ENCODE data around the gene ZNF236. TPM values are rescaled to one million over a fixed set of nuclear protein-coding genes. Genes with fewer than 3 reads are reported as not detected.
"Not testable (repeated sequence)": the region's sequence is repeated elsewhere in the genome, so short reads cannot be mapped to it uniquely, and the experiment has no call there.

The ZNF236 gene
- 4.4 and 43.2 TPM in 2 replicates for total RNA-seq (2014; rRNA removed; shearing (Covaris generic); ENCODE audit: low replicate concordance)

- DNase-seq, result peak; percentile 75
- peak within 1 kb of the TSS; percentile 89 for H3K4me3 ChIP-seq
- peaks cover 8% of the 10 kb centered on the region for H3K36me3 ChIP-seq
- H3K27me3 ChIP-seq, result no peaks in the 10 kb centered on the region
- H3K9me3 ChIP-seq, result no peaks in the 10 kb centered on the region
Observed at GRCh38 chr18:76822506-76823160, at the start of gene ZNF236. TSS of gene ZNF236 (plus strand) at chr18:76822557. CDS start at chr18:76822608, 51 bp downstream.

- Histone ChIP-seq H3K4me3 (no peak overlapping the region), H3K9me3 (peaks cover 3% of the 10 kb centered on the region; the same call in 1 of the 2 replicates), H3K27me3 (no peaks in the 10 kb centered on the region), H3K36me3 (no peaks in the 10 kb centered on the region)
- DNase-seq, result no peak
Observed at GRCh38 chr18:76772665-76773064, 49.7 kb upstream of the ZNF236 start.

- not testable (repeated sequence) for DNase-seq, H3K27me3 ChIP-seq
Observed at GRCh38 chr18:76777036-76777435, 45.3 kb upstream of the ZNF236 start.

GRCh38 chr18:76783786-76784484 lies 38.4 kb upstream of the ZNF236 start:
- DNase-seq, result no peak
- no peak overlapping the region for H3K4me3 ChIP-seq
- H3K9me3 ChIP-seq, result no peaks in the 10 kb centered on the region
- no peaks in the 10 kb centered on the region for H3K36me3 ChIP-seq
- H3K27me3 ChIP-seq, result no peaks in the 10 kb centered on the region

More at GRCh38 chr18:76777036-76777435, 45.3 kb upstream of the ZNF236 start:
- H3K9me3 ChIP-seq, H3K4me3 ChIP-seq, H3K36me3 ChIP-seq: not testable (repeated sequence)

- DNase-seq, result no peak
- Histone ChIP-seq H3K4me3 (no peak overlapping the region), H3K36me3 (no peaks in the 10 kb centered on the region), H3K27me3 (no peaks in the 10 kb centered on the region), H3K9me3 (no peaks in the 10 kb centered on the region)
Observed at GRCh38 chr18:76785872-76786271, 36.5 kb upstream of the ZNF236 start.

- Histone ChIP-seq H3K36me3 (no peaks in the 10 kb centered on the region), H3K27me3 (no peaks in the 10 kb centered on the region), H3K9me3 (peaks cover 4% of the 10 kb centered on the region), H3K4me3 (no peak overlapping the region)
- DNase-seq, result no peak
Observed at GRCh38 chr18:76788571-76789317, 33.6 kb upstream of the ZNF236 start.

- H3K36me3 ChIP-seq, result no peaks in the 10 kb centered on the region
- no peaks in the 10 kb centered on the region for H3K27me3 ChIP-seq
- peaks cover 4% of the 10 kb centered on the region for H3K9me3 ChIP-seq
- no peak overlapping the region for H3K4me3 ChIP-seq
- DNase-seq, result peak; percentile 22
Observed at GRCh38 chr18:76791106-76791505, 31.3 kb upstream of the ZNF236 start.

GRCh38 chr18:76791642-76792041 lies 30.7 kb upstream of the ZNF236 start:
- no peak overlapping the region for H3K4me3 ChIP-seq
- H3K9me3 ChIP-seq, result peaks cover 4% of the 10 kb centered on the region
- no peaks in the 10 kb centered on the region for H3K27me3 ChIP-seq
- DNase-seq, result no peak
- no peaks in the 10 kb centered on the region for H3K36me3 ChIP-seq

- no peaks in the 10 kb centered on the region for H3K36me3 ChIP-seq
- H3K27me3 ChIP-seq, result no peaks in the 10 kb centered on the region
- H3K9me3 ChIP-seq, result peaks cover 4% of the 10 kb centered on the region
- DNase-seq, result no peak
- no peak overlapping the region for H3K4me3 ChIP-seq
Observed at GRCh38 chr18:76794326-76794725, 28.0 kb upstream of the ZNF236 start.

GRCh38 chr18:76801567-76802505 lies 20.5 kb upstream of the ZNF236 start:
- no peaks in the 10 kb centered on the region for H3K36me3 ChIP-seq
- H3K4me3 ChIP-seq, result peak overlapping the region; percentile 28
- no peaks in the 10 kb centered on the region for H3K27me3 ChIP-seq
- peak; percentile 45 for DNase-seq
- no peaks in the 10 kb centered on the region for H3K9me3 ChIP-seq

GRCh38 chr18:76803413-76803812 lies 18.9 kb upstream of the ZNF236 start:
- Histone ChIP-seq H3K36me3 (no peaks in the 10 kb centered on the region), H3K9me3 (no peaks in the 10 kb centered on the region), H3K27me3 (no peaks in the 10 kb centered on the region), H3K4me3 (no peak overlapping the region)
- no peak for DNase-seq

- Histone ChIP-seq H3K27me3 (no peaks in the 10 kb centered on the region), H3K9me3 (no peaks in the 10 kb centered on the region), H3K36me3 (no peaks in the 10 kb centered on the region), H3K4me3 (no peak overlapping the region)
- peak; percentile 52 for DNase-seq
Observed at GRCh38 chr18:76803814-76804213, 18.5 kb upstream of the ZNF236 start.

GRCh38 chr18:76805221-76805620 lies 17.1 kb upstream of the ZNF236 start:
- no peak overlapping the region for H3K4me3 ChIP-seq
- no peak for DNase-seq
- H3K9me3 ChIP-seq, result no peaks in the 10 kb centered on the region
- H3K27me3 ChIP-seq, result no peaks in the 10 kb centered on the region
- H3K36me3 ChIP-seq, result no peaks in the 10 kb centered on the region

- DNase-seq, result no peak
- Histone ChIP-seq H3K27me3 (no peaks in the 10 kb centered on the region), H3K36me3 (no peaks in the 10 kb centered on the region), H3K4me3 (no peak overlapping the region), H3K9me3 (no peaks in the 10 kb centered on the region)
Observed at GRCh38 chr18:76806301-76806700, 16.1 kb upstream of the ZNF236 start.

- no peak for DNase-seq
- Histone ChIP-seq H3K36me3 (no peaks in the 10 kb centered on the region), H3K9me3 (no peaks in the 10 kb centered on the region), H3K27me3 (no peaks in the 10 kb centered on the region), H3K4me3 (no peak overlapping the region)
Observed at GRCh38 chr18:76808561-76808960, 13.8 kb upstream of the ZNF236 start.

- DNase-seq, H3K36me3 ChIP-seq, H3K27me3 ChIP-seq, H3K4me3 ChIP-seq, H3K9me3 ChIP-seq: not testable (repeated sequence)
Observed at GRCh38 chr18:76811530-76811929, 10.8 kb upstream of the ZNF236 start.

Data from MG63 (cell line).